Activated naive CD8-positive, alpha-beta T cell treated with anti-CD3 and anti-CD28 coated beads for 36 hours (primary cell): ENCODE data around the gene FAM177B. TPM values are rescaled to one million over a fixed set of nuclear protein-coding genes. Genes with fewer than 3 reads are reported as not detected.

Experiments
- DNase-seq: peaks from one replicate; pipeline ENCODE4 v3.0.0; 2021
- H3K27ac Mint-ChIP-seq: one replicate; pipeline ENCODE4 v1.8.0; 2022; ENCODE audit warnings: mild to moderate bottlenecking, moderate library complexity, mixed read lengths
- H3K27me3 Mint-ChIP-seq: one replicate; pipeline ENCODE4 v1.8.0; 2022; ENCODE audit warnings: mild to moderate bottlenecking, mixed read lengths
- H3K36me3 Mint-ChIP-seq: one replicate; pipeline ENCODE4 v1.8.0; 2021; ENCODE audit warnings: mild to moderate bottlenecking, mixed read lengths
- H3K4me1 Mint-ChIP-seq: one replicate; pipeline ENCODE4 v1.8.0; 2021; ENCODE audit warnings: mixed read lengths
- H3K4me3 Mint-ChIP-seq: one replicate; pipeline ENCODE4 v1.8.0; 2022; ENCODE audit warnings: mild to moderate bottlenecking, moderate library complexity, mixed read lengths
- H3K9me3 Mint-ChIP-seq: one replicate; pipeline ENCODE4 v1.8.0; 2022; ENCODE audit warnings: mixed read lengths
- total RNA-seq, 2 experiments: library from RNA; stranded (reverse); gene quantifications; one replicate each; pipeline ENCODE4 v1.2.3, GENCODE V29; 2021

Gene FAM177B
- not detected for total RNA-seq

DNA sequence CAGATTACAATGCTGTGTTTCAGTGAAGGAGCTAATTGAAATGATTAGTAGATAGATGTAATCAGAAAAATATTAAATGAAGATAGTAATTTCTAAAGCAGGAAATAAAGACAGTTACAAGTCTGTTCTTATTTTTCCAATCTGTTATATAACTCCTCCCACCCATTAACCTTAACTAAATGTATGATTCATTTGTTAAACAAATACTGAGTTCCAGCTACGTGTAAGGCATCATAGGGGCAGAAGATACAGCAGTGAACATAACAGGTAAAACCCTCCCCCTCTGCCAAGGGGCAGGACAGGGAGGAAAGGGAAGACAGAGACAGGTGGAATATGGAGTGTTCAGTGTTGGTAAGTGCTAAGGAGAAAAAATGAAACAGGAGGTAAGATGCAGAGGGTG, at the start of gene FAM177B:
Gene FAM177B (plus strand): TSS at position 231 of the 400 bp plus-strand sequence. CDS start 9,344 bp downstream, outside the sequence.
- no peak for DNase-seq
- no peak within 1 kb of the TSS for H3K4me3 Mint-ChIP-seq
- peaks cover 4% of the 10 kb centered on the region for H3K36me3 Mint-ChIP-seq

DNA sequence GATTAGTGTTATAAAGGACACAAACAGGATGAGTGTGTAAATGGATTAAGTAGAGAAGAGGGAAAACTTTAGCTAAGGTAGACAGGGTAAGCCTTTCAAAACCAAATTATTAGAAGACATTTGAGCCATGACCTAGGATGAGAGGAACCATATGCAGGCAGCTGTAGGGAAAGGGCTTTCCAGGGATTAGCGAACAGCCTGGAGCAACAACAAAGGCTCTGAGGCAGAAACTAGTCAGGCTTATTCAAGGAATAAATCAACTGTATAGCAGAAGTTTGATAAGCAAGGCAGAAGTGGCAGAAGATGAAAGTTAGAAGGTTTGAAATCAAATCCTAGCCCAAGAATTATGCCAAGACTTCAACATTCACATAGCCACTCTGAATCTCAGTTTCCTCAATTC, 46.0 kb upstream of the FAM177B start:
- no peak overlapping the region for H3K4me3 Mint-ChIP-seq
- H3K27ac Mint-ChIP-seq: no peak overlapping the region

More for the DNA sequence above, at the start of gene FAM177B:
- H3K27ac Mint-ChIP-seq: no peak within 1 kb of the TSS
- H3K4me1 Mint-ChIP-seq: peaks cover 6% of the 10 kb centered on the region
- no peaks in the 10 kb centered on the region for H3K27me3 Mint-ChIP-seq
- H3K9me3 Mint-ChIP-seq: no peaks in the 10 kb centered on the region

DNA sequence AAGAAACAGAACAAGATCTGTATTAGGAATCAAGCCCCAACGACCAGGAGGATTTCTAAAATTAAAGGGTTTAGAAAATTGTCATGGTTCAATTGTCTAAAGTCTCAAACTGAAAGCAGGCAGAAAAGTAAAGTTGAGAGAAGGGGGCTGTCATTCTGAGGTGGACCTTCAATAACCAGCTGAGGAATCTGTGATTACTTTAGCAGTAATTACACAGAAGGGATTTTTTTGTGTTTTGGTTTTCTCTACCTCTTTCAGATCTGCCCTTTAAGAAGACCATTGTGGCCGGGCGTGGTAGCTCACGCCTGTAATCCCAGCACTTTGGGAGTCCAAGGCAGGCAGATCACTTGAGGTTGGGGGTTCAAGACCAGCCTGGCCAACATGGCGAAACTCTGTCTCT, 42.1 kb upstream of the FAM177B start:
- no peak for DNase-seq
- H3K9me3 Mint-ChIP-seq: no peaks in the 10 kb centered on the region
- no peak overlapping the region for H3K27ac Mint-ChIP-seq
- H3K27me3 Mint-ChIP-seq: no peaks in the 10 kb centered on the region
- H3K4me1 Mint-ChIP-seq: peaks cover 13% of the 10 kb centered on the region
- H3K36me3 Mint-ChIP-seq: peaks cover 11% of the 10 kb centered on the region
- no peak overlapping the region for H3K4me3 Mint-ChIP-seq

More for the DNA sequence above, 46.0 kb upstream of the FAM177B start:
- no peaks in the 10 kb centered on the region for H3K9me3 Mint-ChIP-seq
- no peak for DNase-seq
- no peaks in the 10 kb centered on the region for H3K27me3 Mint-ChIP-seq
- H3K4me1 Mint-ChIP-seq: peaks cover 9% of the 10 kb centered on the region
- H3K36me3 Mint-ChIP-seq: peaks cover 10% of the 10 kb centered on the region

DNA sequence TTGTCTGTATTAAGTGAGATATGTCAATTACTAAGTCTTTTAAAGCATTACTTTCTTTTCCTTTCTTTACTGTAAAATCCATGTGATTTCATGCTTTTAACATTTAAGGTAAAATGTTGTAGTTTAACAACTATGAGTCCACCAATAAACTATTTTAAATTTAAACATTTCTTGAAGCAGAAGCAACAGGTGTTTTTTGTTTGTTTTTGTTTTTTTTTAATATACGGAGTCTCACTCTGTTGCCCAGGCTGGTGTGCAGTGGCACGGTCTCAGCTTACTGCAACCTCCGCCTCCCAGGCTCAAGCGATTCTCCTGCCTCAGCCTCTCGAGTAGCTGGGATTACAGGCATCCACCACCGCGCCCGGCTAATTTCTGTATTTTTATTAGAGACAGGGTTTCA, 40.3 kb upstream of the FAM177B start:
- H3K4me3 Mint-ChIP-seq: no peak overlapping the region
- no peak overlapping the region for H3K27ac Mint-ChIP-seq
- DNase-seq: no peak
- H3K4me1 Mint-ChIP-seq: peaks cover 13% of the 10 kb centered on the region
- H3K27me3 Mint-ChIP-seq: no peaks in the 10 kb centered on the region
- H3K9me3 Mint-ChIP-seq: no peaks in the 10 kb centered on the region
- peaks cover 16% of the 10 kb centered on the region for H3K36me3 Mint-ChIP-seq

DNA sequence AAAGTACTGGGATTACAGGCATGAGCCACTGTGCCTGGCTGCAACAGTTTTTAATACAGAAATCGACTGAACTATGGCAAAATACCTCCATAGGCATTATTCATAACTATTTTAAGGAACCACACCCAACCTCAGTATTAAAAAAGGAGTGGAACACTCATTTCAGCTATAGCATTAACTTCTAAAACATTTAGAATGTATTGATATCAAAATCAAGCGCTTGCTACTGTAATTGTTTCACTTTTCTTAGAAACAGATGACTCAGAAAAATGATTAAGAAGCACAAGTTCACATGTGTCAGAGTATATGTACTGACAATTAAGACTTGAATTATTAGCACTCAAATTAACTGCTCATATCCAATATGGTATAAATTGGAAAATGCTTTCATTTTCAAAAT, 39.8 kb upstream of the FAM177B start:
- no peak overlapping the region for H3K27ac Mint-ChIP-seq
- peaks cover 13% of the 10 kb centered on the region for H3K4me1 Mint-ChIP-seq
- H3K27me3 Mint-ChIP-seq: no peaks in the 10 kb centered on the region
- H3K4me3 Mint-ChIP-seq: no peak overlapping the region
- H3K9me3 Mint-ChIP-seq: no peaks in the 10 kb centered on the region
- H3K36me3 Mint-ChIP-seq: peaks cover 15% of the 10 kb centered on the region
- DNase-seq: no peak

DNA sequence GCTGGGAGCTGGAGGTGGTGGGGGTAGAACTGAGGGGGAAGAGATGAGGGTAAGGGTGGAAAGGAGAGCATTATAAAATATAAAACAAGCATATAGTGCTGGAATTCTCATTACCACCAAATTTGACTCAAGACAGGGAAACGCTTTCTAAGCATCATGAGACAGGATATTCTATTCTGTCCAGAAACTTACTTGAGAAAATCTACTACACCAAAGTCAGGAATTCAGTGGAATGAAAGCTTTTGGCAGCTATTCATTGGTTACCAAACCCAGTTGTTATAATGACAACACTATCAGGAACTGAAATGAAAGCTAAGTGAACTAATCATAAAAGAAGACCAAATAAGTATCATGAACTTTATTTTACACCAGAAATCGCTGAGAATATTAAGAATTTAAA, 39.2 kb upstream of the FAM177B start:
- Mint-ChIP-seq H3K27me3 (no peaks in the 10 kb centered on the region), H3K36me3 (peaks cover 15% of the 10 kb centered on the region), H3K4me1 (peaks cover 13% of the 10 kb centered on the region), H3K9me3 (no peaks in the 10 kb centered on the region), H3K27ac (no peak overlapping the region), H3K4me3 (no peak overlapping the region)
- DNase-seq: no peak

DNA sequence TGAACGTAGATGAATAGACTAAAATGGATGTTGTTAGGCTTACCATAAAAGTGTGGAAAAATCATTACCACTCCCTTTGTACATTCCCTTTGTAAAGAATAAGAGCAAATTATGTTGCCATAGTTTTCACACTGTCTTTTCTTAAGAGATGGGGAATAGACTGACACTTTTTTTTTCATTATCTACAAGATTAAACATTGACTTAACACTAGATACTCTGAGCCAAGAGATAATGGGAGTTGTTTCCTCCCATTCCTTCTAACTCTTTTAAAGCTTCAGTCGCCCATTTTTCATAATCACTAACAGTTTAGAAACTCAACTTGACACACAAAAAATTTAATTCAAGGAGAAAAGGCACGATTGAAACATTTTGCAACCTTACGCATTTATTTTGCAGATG, 34.8 kb upstream of the FAM177B start:
- peaks cover 4% of the 10 kb centered on the region for H3K9me3 Mint-ChIP-seq
- peaks cover 41% of the 10 kb centered on the region for H3K36me3 Mint-ChIP-seq
- no peak for DNase-seq
- H3K4me1 Mint-ChIP-seq: peaks cover 14% of the 10 kb centered on the region
- H3K27me3 Mint-ChIP-seq: no peaks in the 10 kb centered on the region
- no peak overlapping the region for H3K4me3 Mint-ChIP-seq
- no peak overlapping the region for H3K27ac Mint-ChIP-seq

DNA sequence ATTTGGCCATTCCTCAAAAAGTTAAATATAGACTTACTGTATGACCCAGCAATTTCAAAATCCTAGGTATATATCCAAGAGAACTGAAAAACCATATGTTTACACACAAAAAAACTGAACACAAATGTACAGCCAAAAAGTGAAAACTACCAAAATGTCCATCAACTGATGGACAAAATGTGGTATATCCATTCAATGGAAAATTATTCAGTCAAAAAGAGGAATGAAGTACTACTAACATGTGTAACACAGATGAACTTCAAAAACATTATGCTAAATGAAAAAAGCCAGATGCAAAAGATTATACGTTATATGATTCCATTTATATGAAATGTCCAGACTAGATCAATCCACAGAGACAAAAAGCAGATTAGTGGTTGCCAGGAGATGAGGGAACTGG, 32.7 kb upstream of the FAM177B start:
- DNase-seq: no peak
- Mint-ChIP-seq H3K4me3 (no peak overlapping the region), H3K9me3 (peaks cover 4% of the 10 kb centered on the region), H3K27ac (no peak overlapping the region), H3K4me1 (peaks cover 25% of the 10 kb centered on the region), H3K36me3 (peaks cover 51% of the 10 kb centered on the region), H3K27me3 (no peaks in the 10 kb centered on the region)

DNA sequence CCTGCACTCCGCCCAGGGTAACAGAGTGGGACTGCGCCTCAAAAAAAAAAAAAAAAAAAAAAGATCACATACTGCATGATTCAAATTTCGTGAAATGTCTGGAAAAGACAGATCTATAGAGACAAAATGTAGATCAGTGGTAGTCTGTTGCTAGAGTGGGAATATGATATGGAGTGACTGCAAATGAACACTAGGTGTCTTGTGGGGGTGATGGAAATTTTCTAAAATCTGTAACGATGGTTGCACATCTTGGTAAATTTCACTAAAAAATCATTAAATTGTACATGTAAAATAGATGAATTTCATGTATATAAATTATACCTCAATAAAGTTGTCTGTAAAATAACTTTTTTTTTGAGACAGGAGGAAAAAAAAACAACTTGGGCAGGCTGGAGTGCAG, 30.2 kb upstream of the FAM177B start:
- Mint-ChIP-seq H3K9me3 (peaks cover 4% of the 10 kb centered on the region), H3K4me3 (no peak overlapping the region), H3K27ac (no peak overlapping the region), H3K36me3 (peaks cover 55% of the 10 kb centered on the region), H3K27me3 (no peaks in the 10 kb centered on the region), H3K4me1 (peaks cover 39% of the 10 kb centered on the region)
- DNase-seq: no peak

DNA sequence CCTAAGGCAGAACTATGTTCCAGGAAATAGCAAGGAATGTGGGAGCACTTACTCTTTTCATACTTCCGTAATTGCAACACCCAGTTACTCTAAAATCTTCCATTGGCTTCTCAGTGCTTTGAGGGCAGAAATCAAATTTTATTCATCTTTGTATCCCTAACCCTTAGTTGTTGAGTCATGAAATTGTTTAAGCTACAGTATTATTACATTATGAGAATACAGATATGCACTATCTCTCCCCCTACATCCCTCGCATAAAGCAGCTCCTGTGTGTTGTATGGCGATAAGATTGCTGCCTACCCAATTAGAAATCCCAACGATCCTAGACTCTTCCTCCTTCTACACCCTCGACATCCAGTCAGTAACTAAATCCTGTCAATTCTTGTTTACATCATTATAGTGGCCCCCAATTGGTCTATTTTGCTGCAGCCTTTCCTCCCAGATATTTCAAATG, 27.3 kb upstream of the FAM177B start:
- Mint-ChIP-seq H3K4me3 (peak overlapping the region; percentile 100), H3K27me3 (no peaks in the 10 kb centered on the region), H3K4me1 (peaks cover 48% of the 10 kb centered on the region), H3K9me3 (no peaks in the 10 kb centered on the region), H3K27ac (no peak overlapping the region), H3K36me3 (peaks cover 50% of the 10 kb centered on the region)
- no peak for DNase-seq

DNA sequence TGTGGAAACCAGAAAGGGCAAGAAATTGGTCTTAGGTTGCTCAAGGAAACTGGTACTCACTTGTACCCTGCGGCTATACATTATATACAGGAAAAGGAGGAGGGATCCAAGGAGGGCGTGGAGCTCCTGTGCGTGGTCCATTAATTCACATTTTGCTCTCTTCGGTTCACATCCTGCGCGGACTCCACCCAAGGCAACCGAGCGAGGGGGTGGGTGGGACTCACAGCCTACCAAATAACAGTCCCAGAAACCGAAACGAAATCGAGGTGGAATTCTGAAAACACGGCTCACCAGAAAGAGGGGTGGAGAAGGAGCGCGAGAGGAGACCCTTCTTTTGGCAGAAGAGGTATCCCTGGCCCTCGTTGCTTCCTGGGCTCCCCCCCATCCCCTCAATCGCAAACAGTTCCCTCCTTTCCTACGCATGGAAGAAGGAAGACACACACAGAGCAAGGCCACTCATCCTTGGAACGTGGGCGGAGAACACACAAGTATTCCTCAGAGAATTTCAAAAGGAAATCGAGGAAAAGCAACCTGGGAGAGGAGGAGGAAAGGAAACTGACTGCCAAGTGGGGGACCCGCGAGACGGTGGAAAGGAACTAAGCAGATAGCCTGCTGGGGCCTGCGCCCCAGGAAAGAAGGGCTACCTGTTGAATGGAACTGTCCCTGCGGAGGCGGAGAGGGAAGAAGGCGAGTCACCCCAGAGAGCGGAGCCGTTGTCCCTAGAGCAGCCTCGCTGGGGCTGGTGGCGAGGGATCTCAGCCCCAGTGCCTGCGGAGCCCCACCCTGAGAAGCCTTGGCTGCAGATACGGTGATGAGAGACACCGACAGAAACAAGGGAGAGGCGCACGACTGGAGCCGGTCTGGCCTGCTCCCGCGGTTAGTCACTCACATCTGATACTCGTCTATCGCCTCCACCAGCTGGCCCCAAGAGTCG, 25.4 kb upstream of the FAM177B start:
- H3K4me1 Mint-ChIP-seq: peaks cover 44% of the 10 kb centered on the region
- DNase-seq: peak; percentile 69
- peak overlapping the region; percentile 97 for H3K27ac Mint-ChIP-seq
- no peaks in the 10 kb centered on the region for H3K9me3 Mint-ChIP-seq
- peaks cover 47% of the 10 kb centered on the region for H3K36me3 Mint-ChIP-seq
- H3K4me3 Mint-ChIP-seq: peak overlapping the region; percentile 100
- no peaks in the 10 kb centered on the region for H3K27me3 Mint-ChIP-seq

DNA sequence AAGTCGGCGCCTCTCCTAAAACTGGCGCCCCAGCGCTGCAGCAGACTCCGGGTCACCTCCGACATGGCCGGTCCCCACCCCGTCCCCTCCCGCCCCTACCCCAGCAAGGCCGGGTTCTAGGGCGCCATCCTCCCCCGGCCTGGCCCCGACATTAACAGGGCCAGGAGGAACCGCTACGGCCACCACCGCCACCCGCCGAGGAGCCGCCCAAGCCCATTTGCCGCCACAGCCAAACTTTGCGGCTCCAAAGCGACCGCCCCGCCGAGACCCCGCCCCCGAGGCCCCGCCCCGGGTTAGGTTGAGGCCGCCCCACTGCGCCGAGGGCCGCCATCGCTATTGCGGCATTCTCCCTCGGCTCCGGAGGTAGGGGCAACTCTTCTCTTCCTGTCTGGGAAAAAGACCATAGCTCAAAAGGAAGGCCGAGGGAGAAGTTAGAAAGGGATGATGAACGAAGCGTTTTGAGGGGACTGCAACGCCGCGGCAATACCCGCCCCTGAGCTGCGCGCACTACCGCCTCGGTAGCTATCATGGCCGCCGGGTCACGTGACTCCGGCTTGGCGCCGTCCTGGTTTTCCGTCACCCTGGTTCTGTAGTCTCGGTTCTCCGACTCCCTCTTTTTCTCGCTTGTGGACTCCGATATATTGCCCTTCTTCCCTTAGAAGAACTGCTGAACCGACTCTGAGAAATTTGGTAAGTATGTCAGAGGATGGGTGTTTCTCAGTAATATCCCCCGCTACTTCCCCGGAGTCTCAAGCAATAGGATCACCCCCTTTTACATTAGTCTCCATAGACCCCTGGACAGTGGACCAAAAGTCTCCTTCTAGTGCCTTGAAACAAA, 24.5 kb upstream of the FAM177B start, which contains the start of the genes AIDA and BROX:
Gene AIDA (minus strand): TSS at position 239 of the 838 bp plus-strand sequence. CDS start 174 bp downstream, at position 65.
Gene BROX (plus strand): TSS at position 312 of the 838 bp plus-strand sequence. CDS start 3,136 bp downstream, outside the sequence.
- H3K4me3 Mint-ChIP-seq: peak within 1 kb of the TSS; percentile 100
- H3K36me3 Mint-ChIP-seq: peaks cover 44% of the 10 kb centered on the region
- H3K27ac Mint-ChIP-seq: peak within 1 kb of the TSS; percentile 97
- H3K4me1 Mint-ChIP-seq: peaks cover 44% of the 10 kb centered on the region
- no peaks in the 10 kb centered on the region for H3K27me3 Mint-ChIP-seq
- H3K9me3 Mint-ChIP-seq: no peaks in the 10 kb centered on the region
- DNase-seq: peak; percentile 95

DNA sequence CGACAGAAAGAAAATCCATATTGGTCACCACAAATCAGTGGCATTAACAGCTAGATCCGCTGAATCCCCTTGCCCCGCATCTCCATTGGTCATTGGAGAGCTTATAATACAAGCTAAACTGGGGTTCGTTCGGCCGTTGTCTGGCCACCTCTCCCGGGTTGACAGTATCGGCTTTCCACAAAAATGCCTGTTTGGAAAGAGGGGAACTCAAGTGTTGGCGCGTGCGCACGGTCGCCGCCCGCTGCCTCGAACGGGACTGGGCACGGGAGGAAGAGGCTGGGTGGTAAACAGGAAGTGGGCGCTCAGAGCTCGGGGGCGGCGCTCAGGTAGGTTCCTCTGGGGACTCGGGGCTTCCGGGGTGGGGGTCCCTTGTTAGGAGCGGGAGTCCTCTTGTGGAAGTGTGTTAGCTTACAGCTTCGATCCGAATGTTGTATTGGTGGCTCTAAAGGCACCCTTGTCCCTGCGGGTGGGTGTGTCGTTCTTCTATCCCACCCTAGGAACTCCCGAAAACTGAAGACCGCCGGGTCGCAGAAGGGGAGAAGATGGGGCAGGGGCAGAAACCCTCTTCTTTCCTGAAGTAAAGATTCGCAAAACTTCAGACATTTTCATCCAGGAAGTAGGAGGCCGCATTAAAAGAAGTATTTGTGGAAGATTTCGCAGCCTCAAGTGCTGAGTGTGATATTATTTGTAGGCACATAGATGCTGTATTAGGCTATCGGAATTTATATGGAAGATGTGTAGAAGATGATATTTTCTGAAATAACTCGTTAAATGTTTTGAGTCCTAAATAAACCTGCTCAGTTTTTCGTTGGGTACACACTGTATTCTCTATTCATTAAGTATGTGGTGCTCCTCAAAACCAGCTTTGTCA, 23.7 kb upstream of the FAM177B start:
- peak; percentile 91 for DNase-seq
- Mint-ChIP-seq H3K4me1 (peaks cover 46% of the 10 kb centered on the region), H3K27me3 (no peaks in the 10 kb centered on the region), H3K9me3 (no peaks in the 10 kb centered on the region), H3K27ac (peak overlapping the region; percentile 97), H3K4me3 (peak overlapping the region; percentile 100), H3K36me3 (peaks cover 40% of the 10 kb centered on the region)

DNA sequence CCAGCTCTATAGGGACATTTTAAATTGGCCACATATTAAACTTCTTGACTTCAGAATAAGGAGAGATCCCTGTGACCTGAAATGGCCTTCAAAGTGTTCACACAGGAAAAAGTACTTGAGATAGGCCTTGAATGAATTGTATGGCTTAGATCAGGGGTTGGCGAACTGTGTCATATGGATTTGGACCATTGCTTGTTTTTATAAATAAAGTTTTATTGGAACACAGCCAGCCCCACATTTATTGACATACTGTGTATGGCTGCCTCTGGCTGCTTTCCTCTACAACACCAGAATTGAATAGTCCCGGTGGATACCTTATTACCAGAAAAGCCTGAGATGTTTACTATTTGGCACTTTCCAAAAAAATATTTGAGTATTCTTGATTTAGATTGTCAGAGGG, 20.6 kb upstream of the FAM177B start:
- Mint-ChIP-seq H3K4me3 (no peak overlapping the region), H3K4me1 (peaks cover 31% of the 10 kb centered on the region), H3K9me3 (no peaks in the 10 kb centered on the region), H3K27me3 (no peaks in the 10 kb centered on the region), H3K36me3 (peaks cover 40% of the 10 kb centered on the region), H3K27ac (no peak overlapping the region)
- DNase-seq: no peak
